SH-SY5Y (cell line): Measurements from ENCODE around the gene ANKRD30B.

Experiments used
- GATA2 ChIP-seq: IDR thresholded peaks from 2 replicates; pipeline ENCODE4 v1.6.1; 2011; ENCODE audit warnings: mild to moderate bottlenecking, low read depth, low read length
- GATA3 ChIP-seq: IDR thresholded peaks from 2 replicates; pipeline ENCODE4 v1.6.1; 2011; ENCODE audit warnings: low read depth, mild to moderate bottlenecking, low read length, moderate library complexity

DNA sequence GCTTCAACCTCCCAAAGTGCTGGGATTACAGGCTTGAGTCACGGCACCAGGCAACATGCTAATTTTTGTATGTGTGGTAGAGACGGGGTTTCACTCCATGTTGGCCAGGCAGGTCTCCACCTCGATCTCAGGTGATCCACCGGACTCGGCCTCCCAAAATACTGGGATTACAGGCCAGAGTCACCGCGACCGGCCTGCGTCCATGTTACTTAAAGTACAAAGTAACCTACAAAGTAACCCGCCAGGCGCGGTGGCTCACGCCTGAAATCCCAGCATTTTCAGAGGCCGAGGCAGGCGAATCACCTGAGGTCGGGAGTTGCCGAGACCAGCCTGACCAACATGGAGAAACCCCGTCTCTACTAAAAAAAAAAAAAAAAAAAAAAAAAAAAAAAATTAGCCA is 1.1 kb upstream of the ANKRD30B start:
- no peak for TF ChIP-seq GATA2
- no peak for TF ChIP-seq GATA3
